Karpas-422 (cell line): ENCODE data around the gene NPHP3. TPM values are rescaled to one million over a fixed set of nuclear protein-coding genes. Genes with fewer than 3 reads are reported as not detected.

Experiments
- DNase-seq: peaks from one replicate; pipeline ENCODE4 v3.0.0-alpha.2; 2015
- H2AFZ ChIP-seq: fragments of 200-600 bp; sonication (generic); 2 replicates; pipeline ENCODE4 v1.6.1; 2014; ENCODE audit warnings: antibody characterized with exemption, low read length, mixed read lengths
- H3K27ac ChIP-seq: fragments of 200-600 bp; sonication (generic); 2 replicates; pipeline ENCODE4 v1.5.1; 2014; ENCODE audit warnings: mild to moderate bottlenecking, low read length, moderate library complexity
- H3K27me3 ChIP-seq: fragments of 200-600 bp; sonication (generic); 2 replicates; pipeline ENCODE4 v1.6.1; 2014; ENCODE audit warnings: low read length, mixed read lengths
- H3K36me3 ChIP-seq: fragments of 200-600 bp; sonication (generic); 2 replicates; pipeline ENCODE4 v1.6.1; 2014; ENCODE audit warnings: low read length, mixed read lengths; ENCODE audit not compliant: insufficient read depth
- H3K4me1 ChIP-seq: fragments of 200-600 bp; sonication (generic); 2 replicates; pipeline ENCODE4 v1.6.1; 2014; ENCODE audit warnings: mild to moderate bottlenecking, low read length, mixed read lengths
- H3K4me2 ChIP-seq: fragments of 200-600 bp; sonication (generic); 2 replicates; pipeline ENCODE4 v1.6.1; 2014; ENCODE audit warnings: low read length, low read depth, mild to moderate bottlenecking; ENCODE audit not compliant: poor library complexity, severe bottlenecking
- H3K4me3 ChIP-seq: fragments of 200-600 bp; sonication (generic); 2 replicates; pipeline ENCODE4 v1.5.1; 2014; ENCODE audit warnings: mild to moderate bottlenecking, antibody characterized with exemption, low read length, mixed read lengths
- H3K79me2 ChIP-seq: fragments of 200-600 bp; sonication (generic); 2 replicates; pipeline ENCODE4 v1.6.1; 2014; ENCODE audit warnings: mild to moderate bottlenecking, low read length, mixed read lengths
- H3K9ac ChIP-seq: fragments of 200-600 bp; sonication (generic); 2 replicates; pipeline ENCODE4 v1.6.0; 2014; ENCODE audit warnings: low read length
- H3K9me2 ChIP-seq: fragments of 200-600 bp; sonication (generic), shearing (Covaris generic); replicated peaks from 2 replicates; pipeline ENCODE4 v1.6.0; 2014; ENCODE audit warnings: mild to moderate bottlenecking, low read length, moderate library complexity; ENCODE audit not compliant: insufficient read depth
- H3K9me3 ChIP-seq: fragments of 300-700, 200-600 bp; sonication (generic); 2 replicates; pipeline ENCODE4 v1.6.1; 2014; ENCODE audit warnings: low read length, mixed read lengths
- H4K20me1 ChIP-seq: fragments of 200-600 bp; sonication (generic); 2 replicates; pipeline ENCODE4 v1.6.1; 2014; ENCODE audit warnings: mild to moderate bottlenecking, antibody characterized with exemption, low read length, low read depth; ENCODE audit not compliant: insufficient read depth
- total RNA-seq: library from RNA; depleted of rRNA; stranded (reverse); fragments of >200 nt; shearing (Covaris generic); gene quantifications from 2 replicates; pipeline ENCODE4 v1.2.3, GENCODE V29; 2014; ENCODE audit warnings: low replicate concordance

Gene NPHP3
- total RNA-seq, 1 experiment from 2014 or later = 19.0 TPM

DNA sequence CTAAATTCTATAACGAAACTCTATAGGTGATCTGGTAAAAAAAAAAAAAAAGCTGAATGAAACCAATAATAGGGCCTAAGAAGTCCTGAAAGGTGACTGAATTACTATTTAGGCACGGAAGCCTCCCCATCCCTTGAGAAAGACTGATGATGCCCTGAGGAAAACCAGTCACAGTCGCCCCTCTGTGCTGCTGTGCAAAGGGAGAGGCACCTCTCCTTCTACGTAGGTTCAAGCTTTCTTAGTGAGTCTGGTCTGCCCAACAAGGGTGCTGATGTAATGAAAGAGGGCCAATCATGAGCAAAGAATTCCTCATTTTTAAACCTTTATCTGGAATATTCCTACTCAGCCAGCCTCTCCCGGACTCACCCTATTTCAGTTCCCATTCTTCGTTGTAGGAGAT lies 11.9 kb downstream of the NPHP3 start:
- Histone ChIP-seq H3K4me1 (no peaks in the 10 kb centered on the region), H3K27me3 (no peaks in the 10 kb centered on the region), H3K9ac (no peak overlapping the region), H3K9me2 (no peaks in the 10 kb centered on the region), H4K20me1 (no peaks in the 10 kb centered on the region), H3K79me2 (no peaks in the 10 kb centered on the region), H3K9me3 (no peaks in the 10 kb centered on the region), H3K36me3 (peaks cover 29% of the 10 kb centered on the region; the same call in 1 of the 2 replicates), H3K4me2 (no peak overlapping the region), H3K4me3 (no peak overlapping the region), H2AFZ (no peak overlapping the region), H3K27ac (no peak overlapping the region)
- DNase-seq = no peak

DNA sequence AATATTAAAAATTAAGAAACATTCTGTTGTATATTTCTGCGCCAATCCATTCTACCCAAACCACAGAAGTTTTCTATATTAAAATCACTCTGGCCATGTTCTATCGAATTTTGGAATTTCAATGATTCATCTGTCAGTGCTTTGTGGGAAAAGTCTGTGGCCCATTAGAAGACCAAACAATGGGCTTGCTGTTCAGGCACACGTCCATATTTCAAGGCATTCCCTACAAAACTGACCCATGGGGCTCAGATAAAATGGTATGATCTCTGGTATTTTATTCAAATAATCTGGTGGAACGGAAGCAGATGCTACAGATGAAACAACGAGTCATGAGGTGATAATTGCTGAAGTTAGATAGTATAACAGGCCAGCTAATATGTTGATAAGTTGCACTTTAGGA lies 12.4 kb downstream of the NPHP3 start:
- no peaks in the 10 kb centered on the region for H3K27me3 ChIP-seq
- no peaks in the 10 kb centered on the region for H3K9me3 ChIP-seq
- no peak overlapping the region for H3K4me3 ChIP-seq
- peaks cover 31% of the 10 kb centered on the region; the same call in 1 of the 2 replicates for H3K36me3 ChIP-seq
- H3K4me2 ChIP-seq = no peak overlapping the region
- no peak overlapping the region for H2AFZ ChIP-seq
- no peaks in the 10 kb centered on the region for H4K20me1 ChIP-seq
- DNase-seq = no peak
- no peaks in the 10 kb centered on the region for H3K9me2 ChIP-seq
- H3K27ac ChIP-seq = no peak overlapping the region
- no peaks in the 10 kb centered on the region for H3K4me1 ChIP-seq
- no peak overlapping the region for H3K9ac ChIP-seq
- no peaks in the 10 kb centered on the region for H3K79me2 ChIP-seq

DNA sequence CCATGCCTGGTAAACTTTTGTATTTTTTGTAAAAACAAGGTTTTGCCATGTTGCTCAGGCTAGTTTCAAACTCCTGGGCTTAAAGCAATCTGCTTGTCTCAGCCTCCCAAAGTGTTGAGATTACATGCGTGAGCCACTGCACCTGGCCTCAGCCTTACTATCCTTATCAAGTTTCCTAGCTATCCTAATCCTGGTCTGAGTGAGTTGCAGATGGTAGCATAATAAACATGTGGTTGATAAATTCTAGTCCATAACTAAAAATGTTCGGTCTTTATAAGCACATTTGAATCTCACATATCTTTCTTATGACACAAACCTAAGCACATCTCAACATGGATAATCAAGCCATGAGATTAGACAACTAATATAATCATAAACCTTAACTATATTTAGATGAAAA lies 18.5 kb downstream of the NPHP3 start:
- Histone ChIP-seq H3K4me3 (no peak overlapping the region), H3K79me2 (no peaks in the 10 kb centered on the region; the same call in 1 of the 2 replicates), H3K9me2 (no peaks in the 10 kb centered on the region), H3K9ac (no peak overlapping the region), H3K27ac (no peak overlapping the region), H3K4me1 (no peaks in the 10 kb centered on the region), H3K9me3 (no peaks in the 10 kb centered on the region), H2AFZ (no peak overlapping the region), H3K36me3 (peaks cover 42% of the 10 kb centered on the region; the same call in 1 of the 2 replicates), H3K27me3 (no peaks in the 10 kb centered on the region), H4K20me1 (no peaks in the 10 kb centered on the region), H3K4me2 (no peak overlapping the region)
- DNase-seq = no peak

DNA sequence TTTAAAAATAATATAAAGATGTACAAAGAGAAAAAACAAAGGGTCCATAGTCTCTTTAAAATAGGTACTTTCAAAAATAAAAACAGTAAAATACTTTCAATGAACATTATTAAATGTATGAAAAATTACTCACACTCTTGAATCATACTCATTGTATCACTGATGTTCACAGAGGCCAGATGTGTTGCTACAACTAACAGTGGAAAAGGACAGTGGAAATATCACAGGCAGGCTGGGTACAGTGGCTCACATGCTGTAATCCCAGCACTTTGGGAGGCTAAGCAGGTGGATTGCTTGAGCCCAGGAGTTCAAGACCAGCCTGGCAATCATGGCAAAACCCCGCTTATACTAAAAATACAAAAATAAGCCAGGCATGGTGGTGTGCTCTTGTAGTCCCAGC lies 26.8 kb downstream of the NPHP3 start:
- Histone ChIP-seq H3K27ac (no peak overlapping the region), H3K9ac (no peak overlapping the region), H4K20me1 (no peaks in the 10 kb centered on the region), H3K4me3 (no peak overlapping the region), H3K79me2 (no peaks in the 10 kb centered on the region; the same call in 1 of the 2 replicates), H2AFZ (no peak overlapping the region), H3K4me2 (no peak overlapping the region), H3K4me1 (no peaks in the 10 kb centered on the region), H3K27me3 (no peaks in the 10 kb centered on the region), H3K9me3 (no peaks in the 10 kb centered on the region), H3K36me3 (peaks cover 41% of the 10 kb centered on the region; the same call in 1 of the 2 replicates), H3K9me2 (no peaks in the 10 kb centered on the region)
- DNase-seq = no peak

DNA sequence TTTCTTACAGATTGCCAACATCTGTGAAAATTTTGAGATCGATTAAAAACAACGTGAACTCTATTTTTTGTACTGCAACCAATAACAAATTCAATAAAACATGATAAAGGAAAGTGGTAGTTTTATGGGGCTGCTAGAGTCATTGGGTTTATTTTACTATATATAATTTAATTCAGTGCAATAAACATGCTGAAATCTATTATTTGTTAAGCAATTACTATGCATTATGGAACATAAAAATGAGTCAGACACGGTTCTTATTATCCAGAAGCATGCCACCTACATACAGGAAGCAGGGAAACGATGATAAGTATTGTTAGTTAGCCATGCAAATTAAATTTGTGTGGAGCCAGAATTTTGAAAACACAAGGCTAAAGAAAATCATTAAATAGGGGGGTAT lies 27.2 kb downstream of the NPHP3 start:
- Histone ChIP-seq H3K9me3 (no peaks in the 10 kb centered on the region), H3K4me1 (no peaks in the 10 kb centered on the region), H3K27ac (no peak overlapping the region), H2AFZ (no peak overlapping the region), H3K9me2 (no peaks in the 10 kb centered on the region), H3K79me2 (no peaks in the 10 kb centered on the region; the same call in 1 of the 2 replicates), H3K4me3 (no peak overlapping the region), H3K36me3 (peaks cover 42% of the 10 kb centered on the region; the same call in 1 of the 2 replicates), H4K20me1 (no peaks in the 10 kb centered on the region), H3K27me3 (no peaks in the 10 kb centered on the region), H3K4me2 (no peak overlapping the region), H3K9ac (no peak overlapping the region)
- DNase-seq = no peak

DNA sequence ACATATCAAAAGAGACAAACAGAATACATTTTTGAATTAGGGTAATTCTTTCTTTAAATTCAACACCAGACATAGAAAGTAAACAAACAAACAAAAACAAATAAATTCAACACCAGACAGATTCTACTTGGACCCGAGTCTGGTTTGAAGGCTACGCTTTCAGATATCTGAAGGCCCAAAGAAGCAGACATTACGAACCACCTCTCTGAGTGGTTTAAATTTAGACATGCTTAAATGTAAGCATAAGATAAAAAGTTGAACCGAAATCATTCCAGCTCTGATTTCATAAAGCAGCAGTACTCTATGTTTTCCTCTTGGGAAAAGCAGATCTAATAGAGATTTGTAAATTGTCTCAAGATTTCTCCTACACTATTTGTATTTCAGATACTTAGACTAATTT lies 32.2 kb downstream of the NPHP3 start:
- Histone ChIP-seq H3K4me1 (no peaks in the 10 kb centered on the region), H3K9ac (no peak overlapping the region), H3K27ac (no peak overlapping the region), H3K4me3 (no peak overlapping the region), H3K79me2 (no peaks in the 10 kb centered on the region), H3K36me3 (peaks cover 47% of the 10 kb centered on the region), H2AFZ (no peak overlapping the region), H3K9me3 (no peaks in the 10 kb centered on the region), H3K4me2 (no peak overlapping the region), H3K9me2 (no peaks in the 10 kb centered on the region), H3K27me3 (no peaks in the 10 kb centered on the region), H4K20me1 (no peaks in the 10 kb centered on the region)
- no peak for DNase-seq

DNA sequence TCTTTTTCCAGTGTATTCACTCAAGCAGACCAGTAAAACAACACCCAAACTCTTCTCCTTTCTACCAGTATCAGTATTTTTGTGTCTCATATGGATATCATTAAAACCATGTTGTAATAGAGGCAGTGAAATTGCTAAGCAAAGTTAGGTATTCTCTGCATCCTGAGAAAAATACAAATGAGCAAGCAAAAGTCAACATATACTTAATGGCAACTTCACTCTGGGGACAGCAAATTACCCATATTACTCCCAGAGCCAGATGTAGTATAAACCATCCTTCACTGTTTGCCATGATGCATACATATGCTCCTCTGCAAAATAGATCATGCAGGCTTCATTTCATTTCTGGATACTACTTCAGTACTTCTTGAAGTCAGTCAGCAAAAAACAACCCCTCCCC lies 40.0 kb downstream of the NPHP3 start:
- Histone ChIP-seq H3K27ac (no peak overlapping the region), H3K9ac (no peak overlapping the region), H3K79me2 (0 out of 2 replicates have a peak, but pooled peaks cover 3% of the 10 kb centered on the region), H2AFZ (no peak overlapping the region), H4K20me1 (no peaks in the 10 kb centered on the region), H3K4me2 (no peak overlapping the region), H3K9me3 (no peaks in the 10 kb centered on the region), H3K27me3 (no peaks in the 10 kb centered on the region), H3K4me1 (no peaks in the 10 kb centered on the region), H3K4me3 (no peak overlapping the region), H3K36me3 (peaks cover 34% of the 10 kb centered on the region), H3K9me2 (no peaks in the 10 kb centered on the region)
- no peak for DNase-seq

DNA sequence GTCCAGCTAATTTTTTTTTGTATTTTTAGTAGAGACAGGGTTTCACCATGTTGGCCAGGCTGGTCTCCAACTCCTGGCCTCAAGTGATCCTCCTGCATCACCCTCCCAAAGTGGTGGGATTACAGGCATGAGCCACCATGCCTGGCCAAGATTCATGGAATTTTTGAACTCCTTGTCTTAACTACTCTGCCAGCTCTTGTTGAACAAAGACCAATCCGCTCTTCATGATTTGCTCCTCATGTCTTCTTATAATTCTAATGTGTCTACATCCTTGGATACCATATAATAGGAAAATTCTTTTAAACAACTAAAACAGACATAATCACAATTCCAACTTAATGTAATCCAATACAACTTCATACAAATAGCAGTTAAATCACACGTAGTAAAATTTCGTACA lies 40.8 kb downstream of the NPHP3 start:
- H3K27me3 ChIP-seq = no peaks in the 10 kb centered on the region
- H3K9me2 ChIP-seq = no peaks in the 10 kb centered on the region
- H3K9me3 ChIP-seq = no peaks in the 10 kb centered on the region
- H3K36me3 ChIP-seq = peaks cover 37% of the 10 kb centered on the region
- DNase-seq = no peak
- H4K20me1 ChIP-seq = no peaks in the 10 kb centered on the region
- no peaks in the 10 kb centered on the region for H3K4me1 ChIP-seq
- no peak overlapping the region for H2AFZ ChIP-seq
- H3K9ac ChIP-seq = no peak overlapping the region
- H3K79me2 ChIP-seq = 0 out of 2 replicates have a peak, but pooled peaks cover 3% of the 10 kb centered on the region
- H3K4me2 ChIP-seq = no peak overlapping the region
- no peak overlapping the region for H3K4me3 ChIP-seq
- H3K27ac ChIP-seq = no peak overlapping the region

DNA sequence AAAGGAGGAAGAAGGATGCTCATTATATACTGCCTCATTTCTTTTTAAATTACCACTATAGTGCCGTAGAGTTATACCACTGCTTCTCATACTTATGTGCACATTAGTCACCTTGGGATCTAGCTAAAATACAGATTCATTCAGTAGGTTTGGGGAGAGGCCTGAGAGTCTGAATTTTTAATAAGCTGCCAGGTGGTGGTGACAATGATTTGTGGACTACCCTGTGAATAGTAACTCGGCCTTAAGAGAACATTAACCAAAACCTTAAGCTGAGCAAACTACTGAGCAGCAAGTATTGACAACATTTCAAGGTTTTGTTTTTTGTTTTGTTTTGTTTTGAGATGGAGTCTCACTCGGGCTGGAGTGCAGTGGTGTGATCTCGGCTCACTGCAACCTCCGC lies 42.3 kb downstream of the NPHP3 start:
- H3K4me1 ChIP-seq = no peaks in the 10 kb centered on the region
- no peak for DNase-seq
- no peak overlapping the region for H2AFZ ChIP-seq
- H3K9me3 ChIP-seq = no peaks in the 10 kb centered on the region
- H4K20me1 ChIP-seq = no peaks in the 10 kb centered on the region
- no peak overlapping the region for H3K4me3 ChIP-seq
- H3K36me3 ChIP-seq = peaks cover 44% of the 10 kb centered on the region
- no peak overlapping the region for H3K4me2 ChIP-seq
- H3K79me2 ChIP-seq = 0 out of 2 replicates have a peak, but pooled peaks cover 3% of the 10 kb centered on the region
- no peaks in the 10 kb centered on the region for H3K27me3 ChIP-seq
- H3K9ac ChIP-seq = no peak overlapping the region
- no peaks in the 10 kb centered on the region for H3K9me2 ChIP-seq
- no peak overlapping the region for H3K27ac ChIP-seq
